Subcutaneous abdominal adipose tissue (tissue), 5 donors: ENCODE results near the gene DENND1A.

ENCODE experiments used
- H3K27ac ChIP-seq: one replicate; pipeline ENCODE4 v1.7.0; 2013; ENCODE audit warnings: low read depth, mild to moderate bottlenecking, inconsistent platforms, low read length, moderate library complexity
- H3K27me3 ChIP-seq, 5 donors: one replicate each; pipeline ENCODE4 v1.7.0; 2013; ENCODE audit warnings: low read length in 5 of 5, inconsistent platforms in 1 of 5; ENCODE audit not compliant: control insufficient read depth in 5 of 5, insufficient read depth in 4 of 5
- H3K36me3 ChIP-seq, 5 donors: one replicate each; pipeline ENCODE4 v1.7.0; 2013; ENCODE audit warnings: low read length in 5 of 5; ENCODE audit not compliant: control insufficient read depth in 5 of 5, insufficient read depth in 5 of 5
- H3K4me1 ChIP-seq, 5 donors: one replicate each; pipeline ENCODE4 v1.7.0; 2013; ENCODE audit warnings: low read length in 5 of 5, mild to moderate bottlenecking in 3 of 5, moderate library complexity in 1 of 5; ENCODE audit not compliant: control insufficient read depth in 5 of 5, insufficient read depth in 5 of 5
- H3K4me3 ChIP-seq, 5 donors: one replicate each; pipeline ENCODE4 v1.7.0; 2013; ENCODE audit warnings: low read length in 5 of 5, low read depth in 1 of 5
- H3K9ac ChIP-seq, 5 donors: one replicate each; pipeline ENCODE4 v1.7.0; 2013; ENCODE audit warnings: low read length in 5 of 5, mild to moderate bottlenecking in 4 of 5, moderate library complexity in 3 of 5
- H3K9me3 ChIP-seq, 5 donors: one replicate each; pipeline ENCODE4 v1.7.0; 2013; ENCODE audit warnings: low read length in 5 of 5; ENCODE audit not compliant: control insufficient read depth in 5 of 5
- donor health status: healthy.
- donor health status: healthy.
- donor health status: healthy.
- donor health status: healthy.
- donor health status: healthy.

DENND1A gene

DNA sequence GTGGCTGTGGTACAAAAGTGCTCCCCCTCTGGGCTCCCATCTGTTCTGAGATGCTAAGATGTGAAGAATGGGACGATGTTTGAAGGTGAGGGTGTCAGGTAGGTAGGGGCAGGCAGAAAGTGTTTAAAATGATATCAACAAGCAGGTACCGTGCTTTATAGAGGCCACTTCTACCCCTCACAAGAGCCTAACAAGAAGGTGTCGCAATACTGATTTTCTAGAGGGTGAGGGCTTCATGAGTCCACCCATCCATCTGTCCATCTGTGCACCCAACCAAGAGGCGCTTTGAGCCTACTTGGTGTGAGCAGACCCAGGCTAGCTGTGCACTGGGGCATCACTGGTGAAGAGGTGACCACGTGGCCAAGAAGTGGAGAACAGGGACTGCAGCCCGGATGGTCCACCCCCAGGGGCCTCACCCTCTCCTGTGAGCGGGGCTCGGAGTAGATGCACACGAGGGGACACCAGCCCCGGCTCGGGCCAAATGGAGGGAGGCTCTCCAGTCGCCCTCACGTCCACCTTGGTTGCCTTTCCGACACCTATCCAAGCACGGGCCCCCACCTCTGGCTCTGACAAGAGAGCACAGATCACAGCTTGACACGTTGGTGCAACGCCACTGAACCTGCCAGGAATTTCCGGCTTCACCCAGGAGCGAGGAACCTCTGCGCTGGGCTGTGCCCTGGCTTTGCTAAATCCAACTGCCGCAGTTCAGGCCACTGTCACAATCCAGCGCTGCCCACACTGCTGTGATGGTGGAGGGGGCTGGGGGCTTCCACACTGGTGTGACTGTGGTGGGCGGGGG lies 539.4 kb downstream of the DENND1A start:
- no peak overlapping the region for H3K27ac ChIP-seq
- H3K4me3 ChIP-seq, result no peak overlapping the region
- H3K4me1 ChIP-seq, result no peaks in the 10 kb centered on the region
- peaks cover 0 to 4% (median 3%) of the 10 kb centered on the region in 5 donors for H3K36me3 ChIP-seq
- no peak overlapping the region for H3K9ac ChIP-seq
- H3K9me3 ChIP-seq, result peaks cover 0 to 8% (median 2%) of the 10 kb centered on the region in 5 donors
- no peaks in the 10 kb centered on the region for H3K27me3 ChIP-seq

DNA sequence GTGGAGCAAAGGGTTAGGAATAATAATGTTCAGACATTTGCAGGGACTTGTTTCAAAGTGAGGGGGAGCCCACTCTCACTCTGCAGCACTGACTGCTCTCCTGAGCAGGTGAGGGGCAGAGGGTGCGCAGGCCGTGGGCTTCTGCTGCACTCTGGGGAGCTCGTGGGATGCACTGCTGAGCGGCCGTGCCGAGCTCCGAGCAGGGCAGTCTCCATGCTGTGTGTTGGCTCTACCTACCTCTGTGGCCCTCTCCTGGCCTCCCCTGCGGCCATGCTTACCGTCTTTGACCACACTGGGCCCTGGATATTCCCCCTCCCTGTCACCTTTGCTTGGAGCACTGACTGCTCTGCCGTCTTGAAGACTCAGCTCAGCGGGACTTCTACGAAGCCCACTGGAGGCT lies 540.2 kb downstream of the DENND1A start:
- Histone ChIP-seq H3K27ac (no peak overlapping the region), H3K4me1 (no peaks in the 10 kb centered on the region), H3K9ac (no peak overlapping the region), H3K36me3 (peaks cover 0 to under 1% (median 0%) of the 10 kb centered on the region in 5 donors), H3K27me3 (no peaks in the 10 kb centered on the region), H3K4me3 (no peak overlapping the region), H3K9me3 (peaks cover 0 to 8% (median 2%) of the 10 kb centered on the region in 5 donors)

DNA sequence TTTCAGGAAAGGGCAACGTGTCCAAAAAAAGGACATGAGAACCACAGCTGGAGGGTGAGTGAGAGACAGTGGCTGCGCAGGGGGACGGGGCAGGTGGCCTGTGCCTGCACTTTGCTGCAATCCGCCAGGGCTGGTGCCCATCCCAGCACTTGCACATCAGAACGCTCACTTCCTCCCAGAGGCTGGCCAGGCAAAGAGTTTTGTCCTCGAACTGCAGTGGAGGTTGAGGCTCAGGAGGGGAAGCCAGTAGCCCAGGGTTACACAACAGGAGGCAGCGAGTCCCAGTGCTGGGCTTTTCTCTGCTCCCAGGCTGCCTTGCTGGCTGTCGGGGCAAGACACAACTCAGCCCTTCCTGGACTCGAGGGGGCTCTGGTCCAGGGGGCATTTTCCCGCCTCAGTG lies 540.9 kb downstream of the DENND1A start:
- H3K36me3 ChIP-seq, result peaks cover 0 to 2% (median 0%) of the 10 kb centered on the region in 5 donors
- no peaks in the 10 kb centered on the region for H3K27me3 ChIP-seq
- no peak overlapping the region for H3K27ac ChIP-seq
- no peak overlapping the region for H3K4me3 ChIP-seq
- peaks cover 0 to 8% (median 2%) of the 10 kb centered on the region in 5 donors for H3K9me3 ChIP-seq
- no peak overlapping the region for H3K9ac ChIP-seq
- no peaks in the 10 kb centered on the region for H3K4me1 ChIP-seq

DNA sequence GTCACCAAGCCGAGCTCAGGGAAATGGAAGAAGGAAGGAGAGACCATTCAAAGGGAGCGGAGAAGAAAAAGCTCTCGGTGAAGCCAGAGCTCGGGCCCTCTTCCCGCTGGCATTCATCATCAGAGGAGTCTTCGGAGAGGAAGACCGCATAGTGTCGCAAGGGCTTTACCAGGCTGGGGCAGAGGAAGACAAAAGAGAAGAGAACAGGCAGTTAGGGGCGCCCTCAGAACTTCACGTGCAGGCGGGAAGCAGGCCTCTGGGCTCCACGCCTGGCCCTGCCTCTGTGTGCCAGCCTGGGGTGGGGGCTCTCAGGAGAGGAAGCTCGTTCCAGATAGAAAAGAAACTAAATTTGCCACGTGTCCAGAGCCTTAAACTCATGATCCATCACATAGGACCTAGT lies 542.2 kb downstream of the DENND1A start:
- H3K9ac ChIP-seq, result no peak overlapping the region
- peaks cover 0 to 15% (median 9%) of the 10 kb centered on the region in 5 donors for H3K36me3 ChIP-seq
- H3K4me1 ChIP-seq, result no peaks in the 10 kb centered on the region
- no peaks in the 10 kb centered on the region for H3K27me3 ChIP-seq
- peaks cover 0 to 3% (median 0%) of the 10 kb centered on the region in 5 donors for H3K9me3 ChIP-seq
- no peak overlapping the region for H3K27ac ChIP-seq
- H3K4me3 ChIP-seq, result no peak overlapping the region

GRCh38 chr9:123383512-123384170 lies 546.3 kb downstream of the DENND1A start:
- no peaks in the 10 kb centered on the region for H3K27me3 ChIP-seq
- no peak overlapping the region for H3K27ac ChIP-seq
- peaks cover 0 to 42% (median 11%) of the 10 kb centered on the region in 5 donors for H3K36me3 ChIP-seq
- no peak overlapping the region for H3K9ac ChIP-seq
- no peaks in the 10 kb centered on the region for H3K9me3 ChIP-seq
- no peak overlapping the region for H3K4me3 ChIP-seq
- no peaks in the 10 kb centered on the region for H3K4me1 ChIP-seq

- Histone ChIP-seq H3K36me3 (peaks cover 0 to 42% (median 11%) of the 10 kb centered on the region in 5 donors), H3K4me1 (no peaks in the 10 kb centered on the region), H3K27me3 (peaks cover 0 to 4% (median 0%) of the 10 kb centered on the region in 5 donors), H3K27ac (no peak overlapping the region), H3K4me3 (no peak overlapping the region), H3K9ac (no peak overlapping the region), H3K9me3 (no peaks in the 10 kb centered on the region)
These were observed 547.0 kb downstream of the DENND1A start for GRCh38 chr9:123382653-123383511.

DNA sequence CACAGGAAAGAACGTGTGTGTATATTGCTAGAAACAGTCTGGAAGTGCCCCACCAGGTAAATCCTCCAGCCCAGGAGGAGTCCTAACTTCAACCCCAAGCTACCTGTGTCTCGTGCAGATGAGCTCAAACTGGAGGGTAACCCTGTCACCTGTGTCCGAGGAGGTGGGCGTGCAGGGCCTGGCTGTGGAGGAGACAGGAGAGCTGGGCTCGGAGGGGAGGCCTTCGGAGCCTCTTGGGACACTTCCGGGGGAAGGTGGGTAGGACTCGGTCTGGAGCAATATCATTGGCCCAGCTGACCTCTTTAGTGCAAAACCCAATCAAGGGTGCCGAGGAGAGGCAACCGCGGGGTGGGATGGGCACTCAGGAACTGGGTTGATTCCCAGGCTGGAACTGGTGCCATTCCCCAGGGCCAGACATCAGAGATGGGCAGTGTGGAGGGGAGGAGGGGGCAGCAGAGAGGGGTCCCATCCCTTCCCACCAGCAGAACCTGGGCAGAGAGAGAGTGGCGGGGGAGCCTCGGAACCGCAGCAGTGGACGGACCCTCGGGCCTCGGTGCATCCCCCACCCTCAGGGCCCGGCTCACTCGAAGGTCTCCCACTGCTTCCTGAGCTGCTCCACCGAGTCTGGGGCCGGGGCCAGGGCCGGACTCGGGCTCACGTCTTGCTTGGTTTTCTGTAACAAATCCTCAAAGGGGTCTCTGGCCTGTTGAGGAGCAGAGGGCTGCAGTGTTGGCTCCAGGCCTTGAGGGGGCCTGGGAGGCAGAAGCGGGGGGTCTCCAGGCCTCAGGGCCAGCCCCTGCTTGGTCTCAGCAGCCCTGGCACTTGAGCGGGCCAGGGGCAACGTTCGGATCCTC lies 548.8 kb downstream of the DENND1A start:
- Histone ChIP-seq H3K9me3 (no peaks in the 10 kb centered on the region), H3K9ac (no peak overlapping the region), H3K36me3 (peaks cover 0 to 42% (median 11%) of the 10 kb centered on the region in 5 donors), H3K27ac (no peak overlapping the region), H3K27me3 (peaks cover 6 to 20% (median 15%) of the 10 kb centered on the region in 5 donors), H3K4me1 (peaks cover 0 to 5% (median 3%) of the 10 kb centered on the region in 5 donors), H3K4me3 (no peak overlapping the region)

DNA sequence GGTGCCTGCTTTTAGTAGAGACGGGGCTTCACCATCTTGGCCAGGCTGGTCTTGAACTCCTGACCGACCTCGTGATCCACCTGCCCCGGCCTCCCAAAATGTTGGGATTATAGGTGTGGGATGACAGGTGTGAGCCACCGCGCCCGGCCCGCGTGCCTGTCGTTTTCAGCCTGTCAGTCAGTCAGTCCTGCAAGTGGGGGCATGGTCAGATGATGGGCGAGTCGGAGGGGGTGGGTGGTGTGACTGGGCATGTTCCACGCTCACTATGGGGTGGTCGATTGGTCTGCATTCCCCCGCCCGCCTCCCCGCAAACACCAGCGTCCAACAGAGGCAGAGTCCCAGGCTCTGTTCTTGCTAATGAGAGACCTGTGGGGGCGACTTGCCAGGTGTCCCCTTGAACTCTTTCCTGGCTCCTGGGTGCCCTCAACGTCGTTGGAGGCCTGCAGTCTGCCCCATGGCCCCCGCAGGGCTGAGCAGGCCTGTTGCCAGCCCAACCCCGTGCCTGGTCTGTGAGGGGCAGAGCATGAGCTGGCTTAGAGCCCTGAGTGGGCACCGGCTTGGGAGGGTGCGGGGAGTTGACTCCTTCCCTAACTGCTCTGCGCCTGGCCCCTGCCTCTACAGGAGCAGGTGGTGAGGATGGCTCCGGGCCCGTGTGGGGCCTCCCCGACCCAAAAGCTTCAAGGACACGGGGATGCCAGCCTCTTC lies 550.8 kb downstream of the DENND1A start:
- Histone ChIP-seq H3K9ac (no peak overlapping the region), H3K27ac (no peak overlapping the region), H3K4me1 (peaks cover 0 to 15% (median 11%) of the 10 kb centered on the region in 5 donors), H3K27me3 (peaks cover 18 to 39% (median 32%) of the 10 kb centered on the region in 5 donors), H3K36me3 (peaks cover 0 to 41% (median 11%) of the 10 kb centered on the region in 5 donors), H3K9me3 (no peaks in the 10 kb centered on the region), H3K4me3 (no peak overlapping the region)

DNA sequence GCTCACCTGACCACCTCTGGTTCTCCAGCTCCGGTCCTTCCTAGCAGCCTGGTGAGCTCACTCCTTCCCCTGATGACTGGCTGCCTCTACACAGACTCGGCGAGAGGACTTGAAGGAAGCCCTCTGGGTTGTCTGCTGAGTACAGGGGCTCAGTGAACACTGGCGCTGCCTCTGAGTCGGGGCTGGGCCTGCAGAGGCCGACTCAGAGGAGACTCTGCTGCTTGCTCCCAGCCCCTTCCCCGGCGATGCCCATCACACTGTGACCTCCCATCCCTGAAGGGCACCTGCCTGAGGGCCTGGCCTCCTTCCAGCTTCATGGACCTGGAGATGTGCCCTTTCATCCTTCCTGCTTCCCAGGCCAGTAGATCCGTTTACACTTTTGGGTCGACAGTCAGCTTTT lies 551.9 kb downstream of the DENND1A start:
- peaks cover 24 to 46% (median 43%) of the 10 kb centered on the region in 5 donors for H3K27me3 ChIP-seq
- peaks cover 0 to 30% (median 5%) of the 10 kb centered on the region in 5 donors for H3K36me3 ChIP-seq
- no peak overlapping the region for H3K4me3 ChIP-seq
- H3K9me3 ChIP-seq, result no peaks in the 10 kb centered on the region
- no peak overlapping the region for H3K27ac ChIP-seq
- peaks cover 0 to 21% (median 12%) of the 10 kb centered on the region in 5 donors for H3K4me1 ChIP-seq
- H3K9ac ChIP-seq, result no peak overlapping the region
